Mucosa of descending colon (tissue), 3 donors: ENCODE measurements around the gene CCDC141. TPM values are rescaled to one million over a fixed set of nuclear protein-coding genes. Genes with fewer than 3 reads are reported as not detected.

Experiments
- ATAC-seq: fragments of 200-7000 bp; cut with Tn5 transposase; one replicate; pipeline ENCODE4 v1.9.1; 2020; ENCODE audit warnings: mild to moderate bottlenecking, moderate library complexity
- DNase-seq, 3 donors: peaks; one replicate each; pipeline ENCODE4 v3.0.0-alpha.2; 2020
- H3K36me3 ChIP-seq: fragments of 200-600 bp; one replicate; pipeline ENCODE4 v1.8.0; 2021; ENCODE audit warnings: low read depth, mild to moderate bottlenecking
- H3K4me1 ChIP-seq: fragments of 200-600 bp; one replicate; pipeline ENCODE4 v1.8.0; 2021; ENCODE audit warnings: low read depth, mild to moderate bottlenecking
- H3K4me3 ChIP-seq: fragments of 200-600 bp; one replicate; pipeline ENCODE4 v1.8.0; 2021; ENCODE audit warnings: mild to moderate bottlenecking
- H3K9me3 ChIP-seq: fragments of 200-600 bp; one replicate; pipeline ENCODE4 v1.8.0; 2021; ENCODE audit warnings: mild to moderate bottlenecking
- intact Hi-C, 2 donors: fragments of 100-400 bp; cut with DNase I in 1 of 2; cut with micrococcal nuclease in 1 of 2; formaldehyde crosslinking; loops; one replicate each; pipeline versions ENCODE4 v1.11.0 to v1.11.1; 2022; cut with DNase I, micrococcal nuclease
- total RNA-seq, 3 donors: library from RNA; stranded (reverse); fragmentation: NEBNext Ultra II Directional in 2 of 3; extraction: Animal tissue kit (Norgen Biotek cat#: 25700) in 2 of 3; gene quantifications; one replicate each; pipeline versions ENCODE4 v1.2.1 to v1.2.4, GENCODE V29; 2021 to 2023
- TF ChIP-seq, protein P1 (sequence below): fragments of 200-600 bp; IDR thresholded peaks from one replicate; pipeline ENCODE4 v1.8.0; 2022; ENCODE audit warnings: antibody characterized with exemption, mild to moderate bottlenecking
- donor health status: DM: no; HTN: no; CAD: no; lungs with moderate emphysema.
- donor health status: DM: no; HTN: no; CAD: no.
- donor health status: DM: no; HTN: yes; CAD: no.

CCDC141 gene
- total RNA-seq, 3 donors from 2014 or later = 1.5 to 7.4 (median 1.8) TPM

DNA sequence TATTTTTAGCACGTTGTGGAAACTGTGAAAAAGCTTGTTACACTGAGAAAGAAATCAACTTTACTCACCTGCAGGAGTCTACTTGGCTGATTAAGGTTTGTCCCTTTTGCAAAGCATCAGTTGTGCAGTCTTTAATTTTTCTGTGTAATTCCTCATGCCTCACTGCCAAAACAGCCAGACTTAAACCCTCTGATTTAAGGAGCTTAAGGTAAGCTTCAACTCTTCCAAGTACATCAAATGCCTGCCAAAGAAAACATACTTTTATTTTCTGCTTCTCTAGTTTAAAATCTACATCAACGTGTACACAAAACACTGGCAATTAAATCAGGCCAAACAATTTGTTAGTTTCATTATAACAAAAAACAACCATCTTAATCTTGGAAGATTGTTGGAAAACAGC is 144.7 kb downstream of the CCDC141 start:
- no peaks in the 10 kb centered on the region for H3K4me1 ChIP-seq
- DNase-seq = no peak
- no peaks in the 10 kb centered on the region for H3K9me3 ChIP-seq
- H3K4me3 ChIP-seq = no peak overlapping the region
- intact Hi-C loops = no loop called here
- TF ChIP-seq, protein P1, sequence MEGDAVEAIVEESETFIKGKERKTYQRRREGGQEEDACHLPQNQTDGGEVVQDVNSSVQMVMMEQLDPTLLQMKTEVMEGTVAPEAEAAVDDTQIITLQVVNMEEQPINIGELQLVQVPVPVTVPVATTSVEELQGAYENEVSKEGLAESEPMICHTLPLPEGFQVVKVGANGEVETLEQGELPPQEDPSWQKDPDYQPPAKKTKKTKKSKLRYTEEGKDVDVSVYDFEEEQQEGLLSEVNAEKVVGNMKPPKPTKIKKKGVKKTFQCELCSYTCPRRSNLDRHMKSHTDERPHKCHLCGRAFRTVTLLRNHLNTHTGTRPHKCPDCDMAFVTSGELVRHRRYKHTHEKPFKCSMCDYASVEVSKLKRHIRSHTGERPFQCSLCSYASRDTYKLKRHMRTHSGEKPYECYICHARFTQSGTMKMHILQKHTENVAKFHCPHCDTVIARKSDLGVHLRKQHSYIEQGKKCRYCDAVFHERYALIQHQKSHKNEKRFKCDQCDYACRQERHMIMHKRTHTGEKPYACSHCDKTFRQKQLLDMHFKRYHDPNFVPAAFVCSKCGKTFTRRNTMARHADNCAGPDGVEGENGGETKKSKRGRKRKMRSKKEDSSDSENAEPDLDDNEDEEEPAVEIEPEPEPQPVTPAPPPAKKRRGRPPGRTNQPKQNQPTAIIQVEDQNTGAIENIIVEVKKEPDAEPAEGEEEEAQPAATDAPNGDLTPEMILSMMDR = no peak
- no peaks in the 10 kb centered on the region for H3K36me3 ChIP-seq
- ATAC-seq = no peak

DNA sequence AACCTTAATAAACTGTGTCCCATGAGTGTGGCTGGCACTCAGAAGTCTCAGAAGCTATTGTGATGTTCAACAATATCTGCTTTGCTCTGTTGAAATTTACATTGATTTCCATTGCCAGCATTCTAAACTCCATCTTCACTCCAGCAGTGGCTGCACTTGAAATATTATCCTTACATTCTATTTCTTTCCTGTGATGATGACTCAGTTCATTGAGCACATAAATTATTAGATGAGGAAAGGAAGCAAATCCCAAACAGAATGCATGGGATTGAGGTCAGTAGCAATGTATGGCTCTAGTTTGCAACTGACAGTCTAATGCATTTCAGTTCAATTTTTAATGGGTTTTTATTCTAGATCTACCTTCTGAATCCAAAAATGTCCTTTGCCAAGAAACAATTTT is 150.3 kb downstream of the CCDC141 start:
- no peaks in the 10 kb centered on the region for H3K36me3 ChIP-seq
- TF ChIP-seq, protein P1 = no peak
- DNase-seq (no peak), ATAC-seq (no peak)
- intact Hi-C loops = no loop called here
- H3K9me3 ChIP-seq = no peaks in the 10 kb centered on the region
- no peak overlapping the region for H3K4me3 ChIP-seq
- H3K4me1 ChIP-seq = no peaks in the 10 kb centered on the region

DNA sequence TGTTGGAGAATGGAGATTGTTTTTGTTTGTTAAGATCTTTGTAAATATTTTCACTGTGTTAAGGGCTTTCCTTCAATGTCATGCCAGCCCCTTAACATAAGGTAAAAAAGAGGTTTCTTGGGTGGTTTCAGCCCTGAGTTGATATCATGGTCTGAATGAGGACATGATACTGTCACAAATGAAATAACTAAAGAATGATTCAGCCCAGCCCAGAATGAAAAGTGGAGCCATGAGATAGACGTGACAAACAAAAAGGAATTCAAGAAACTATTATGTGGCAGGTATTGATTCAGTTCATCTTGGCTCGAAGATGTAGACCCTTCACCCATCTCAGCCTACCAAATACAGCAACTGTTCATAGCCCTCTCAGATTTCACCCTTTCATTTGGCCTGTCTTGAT is 154.1 kb downstream of the CCDC141 start:
- intact Hi-C loops = no loop called here
- no peak for ATAC-seq

DNA sequence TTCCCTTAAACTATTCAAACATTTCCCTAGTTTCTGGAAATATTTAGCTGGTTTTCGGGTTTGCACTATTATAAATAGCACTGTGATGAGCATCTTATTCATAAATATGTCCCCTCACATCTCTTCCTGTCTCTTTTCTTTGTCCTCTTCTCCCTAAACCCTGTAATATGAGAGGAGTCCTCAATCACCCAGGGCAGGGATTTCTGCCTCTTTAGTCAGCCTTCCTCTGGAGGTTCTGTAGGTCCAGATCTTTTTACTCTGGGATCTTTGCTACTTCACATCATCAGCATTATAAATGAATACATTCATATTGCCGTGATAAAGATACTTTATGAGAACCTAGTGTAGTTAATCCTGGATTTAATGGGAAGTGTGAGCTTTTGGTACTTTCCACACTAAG is 154.8 kb downstream of the CCDC141 start:
- no peaks in the 10 kb centered on the region for H3K4me1 ChIP-seq
- H3K4me3 ChIP-seq = no peak overlapping the region
- TF ChIP-seq, protein P1 = no peak
- DNase-seq (no peak), ATAC-seq (no peak)
- intact Hi-C loops = no loop called here
- no peaks in the 10 kb centered on the region for H3K9me3 ChIP-seq
- H3K36me3 ChIP-seq = no peaks in the 10 kb centered on the region

More for the DNA sequence above, 154.1 kb downstream of the CCDC141 start:
- Histone ChIP-seq H3K9me3 (no peaks in the 10 kb centered on the region), H3K4me3 (no peak overlapping the region), H3K36me3 (no peaks in the 10 kb centered on the region), H3K4me1 (no peaks in the 10 kb centered on the region)
- no peak for DNase-seq
- TF ChIP-seq, protein P1 = no peak

DNA sequence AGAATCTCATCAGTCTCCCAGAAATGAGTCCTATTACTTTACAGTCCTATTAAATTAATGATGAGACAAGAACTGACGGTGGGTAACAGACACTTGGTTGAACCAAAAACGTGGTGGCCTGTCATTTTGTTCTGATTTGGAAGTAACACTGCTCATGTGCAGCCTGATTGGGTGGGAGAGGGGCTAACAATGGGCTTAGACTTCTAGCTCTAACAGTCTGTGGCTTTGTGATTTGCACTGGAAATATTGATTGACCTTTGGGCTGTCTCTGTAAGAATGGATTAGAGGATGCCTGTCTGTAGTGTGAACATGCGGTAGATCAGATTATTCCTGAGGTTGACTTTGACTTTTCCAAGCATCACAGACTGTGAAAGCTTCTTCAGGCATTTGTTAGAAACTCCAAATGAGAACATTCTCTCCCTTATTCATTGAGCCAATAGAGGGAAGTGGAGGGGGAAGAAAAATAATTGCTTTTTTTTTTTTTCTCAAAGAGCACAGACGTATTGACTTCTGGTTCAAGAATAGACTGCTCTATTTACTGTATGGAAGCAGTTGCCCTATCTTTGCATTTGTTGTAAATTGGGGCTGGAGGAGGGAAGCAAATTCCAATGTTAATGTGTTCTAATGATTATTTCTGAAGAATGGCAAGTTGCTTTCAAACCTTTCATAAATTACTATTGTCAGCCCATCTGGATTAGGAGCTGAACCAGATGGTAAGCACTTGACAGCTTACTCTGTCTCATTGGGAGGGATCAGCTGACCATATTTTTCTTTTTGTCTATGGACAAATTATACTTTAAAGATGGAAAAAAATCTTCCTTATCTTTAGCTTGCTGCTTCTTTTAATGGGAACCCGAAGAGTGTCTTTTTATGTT is 156.9 kb downstream of the CCDC141 start:
- Histone ChIP-seq H3K4me3 (no peak overlapping the region), H3K36me3 (no peaks in the 10 kb centered on the region), H3K4me1 (no peaks in the 10 kb centered on the region), H3K9me3 (no peaks in the 10 kb centered on the region)
- intact Hi-C loops = no loop called here
- TF ChIP-seq, protein P1 = no peak
- DNase-seq (no peak), ATAC-seq (no peak)
